Prostate gland (tissue), 2 donors: ENCODE measurements around the gene MSX1. TPM values are rescaled to one million over a fixed set of nuclear protein-coding genes. Genes with fewer than 3 reads are reported as not detected.

Experiments used
- DNase-seq: peaks from one replicate; pipeline ENCODE4 v3.0.0-alpha.2; 2019; ENCODE audit warnings: low spot score
- H3K27ac ChIP-seq, 2 donors: fragments of 200-600 bp; sonication (generic); 2 replicates each; pipeline ENCODE4 v1.5.1; 2017 to 2019
- H3K27me3 ChIP-seq: fragments of 200-600 bp; sonication (generic); replicated peaks from 2 replicates; pipeline ENCODE4 v1.5.1; 2019; ENCODE audit not compliant: insufficient read depth
- H3K36me3 ChIP-seq, 2 donors: fragments of 200-600 bp; sonication (generic); 1 replicate in 1 of 2; 2 replicates in 1 of 2; pipeline versions ENCODE4 v1.5.1 to v1.8.1; 2017 to 2019
- H3K4me1 ChIP-seq: fragments of 200-600 bp; sonication (generic); replicated peaks from 2 replicates; pipeline ENCODE4 v1.5.1; 2019
- H3K4me3 ChIP-seq, 2 donors: fragments of 200-600 bp; sonication (generic); 2 replicates each; pipeline ENCODE4 v1.5.1; 2017 to 2019
- H3K9me3 ChIP-seq: fragments of 200-600 bp; sonication (generic); 2 replicates; pipeline ENCODE4 v1.5.1; 2017
- CTCF ChIP-seq, 4 experiments: fragments of 200-600 bp in 2 of 4; fragments of 450-650 bp in 2 of 4; sonication (generic) in 2 of 4; IDR thresholded peaks; 1 replicate in 3 of 4; 2 replicates in 1 of 4; pipeline ENCODE4 v1.5.1; 2016 to 2019; ENCODE audit warnings: antibody characterized with exemption in 4 of 4, mild to moderate bottlenecking in 2 of 4, moderate library complexity in 2 of 4
- POLR2A ChIP-seq: fragments of 450-650 bp; IDR thresholded peaks from one replicate; pipeline ENCODE4 v1.6.1; 2016; ENCODE audit warnings: antibody characterized with exemption, mild to moderate bottlenecking
- POLR2AphosphoS5 ChIP-seq: sonication (generic); formaldehyde crosslinking; IDR thresholded peaks from one replicate; pipeline ENCODE4 v1.6.1; 2017; ENCODE audit warnings: antibody characterized with exemption
- WGBS: methylation state at CpG from one replicate; pipeline ENCODE4 v1.1.5; 2018; 5-methylcytosine and 5-hydroxymethylcytosine counted together
- intact Hi-C: fragments of 100-400 bp; cut with DNase I; formaldehyde crosslinking; loops from one replicate; pipeline ENCODE4 v1.14.2; 2022
- total RNA-seq, 2 donors: library from RNA; depleted of rRNA; stranded (reverse); fragments of >200 nt; gene quantifications; one replicate each; pipeline ENCODE4 v1.1.0, GENCODE V29; 2016

The MSX1 gene
- total RNA-seq, 2 donors from 2014 or later = 2.2 to 4.2 TPM

GRCh38 chr4:4876945-4877661 is 17.6 kb downstream of the MSX1 start:
- Histone ChIP-seq H3K4me1 (no peaks in the 10 kb centered on the region), H3K9me3 (no peaks in the 10 kb centered on the region), H3K36me3 (no peaks in the 10 kb centered on the region), H3K27ac (no peak overlapping the region), H3K4me3 (no peak overlapping the region), H3K27me3 (peaks cover 10% of the 10 kb centered on the region)
- no peak for DNase-seq
- 87% methylated on average over 12 of the region's 12 CpGs for WGBS
- TF ChIP-seq CTCF (IDR thresholded peaks at IDR 0.05) (no peak), POLR2A (no peak), POLR2AphosphoS5 (no peak)
- intact Hi-C loops = no loop called here

- DNase-seq = no peak
- TF ChIP-seq CTCF (IDR thresholded peaks at IDR 0.05) = peak in 2 of 4 experiments; percentile 7 to 9
- TF ChIP-seq POLR2AphosphoS5 = no peak
- H3K36me3 ChIP-seq = no peaks in the 10 kb centered on the region
- intact Hi-C loops = no loop called here
- no peaks in the 10 kb centered on the region for H3K27me3 ChIP-seq
- 83% methylated on average over 2 of the region's 2 CpGs for WGBS
- no peak overlapping the region for H3K4me3 ChIP-seq
- H3K9me3 ChIP-seq = no peaks in the 10 kb centered on the region
- no peak overlapping the region for H3K27ac ChIP-seq
- H3K4me1 ChIP-seq = no peaks in the 10 kb centered on the region
Measured at GRCh38 chr4:4880492-4880891, 21.0 kb downstream of the MSX1 start.

- TF ChIP-seq POLR2A = no peak
- no peak for TF ChIP-seq CTCF (IDR thresholded peaks at IDR 0.05)
- no peak for TF ChIP-seq POLR2AphosphoS5
- Histone ChIP-seq H3K27ac (no peak overlapping the region), H3K27me3 (no peaks in the 10 kb centered on the region), H3K36me3 (no peaks in the 10 kb centered on the region), H3K4me3 (no peak overlapping the region), H3K4me1 (no peaks in the 10 kb centered on the region), H3K9me3 (no peaks in the 10 kb centered on the region)
- 86% methylated on average over 2 of the region's 2 CpGs for WGBS
- intact Hi-C loops = no loop called here
- DNase-seq = no peak
Measured at GRCh38 chr4:4881432-4881831, 22.0 kb downstream of the MSX1 start.

GRCh38 chr4:4884611-4885010 is 25.1 kb downstream of the MSX1 start:
- H3K36me3 ChIP-seq = no peaks in the 10 kb centered on the region
- H3K4me3 ChIP-seq = no peak overlapping the region
- no peaks in the 10 kb centered on the region for H3K9me3 ChIP-seq
- H3K4me1 ChIP-seq = no peaks in the 10 kb centered on the region
- no peak overlapping the region for H3K27ac ChIP-seq
- no peaks in the 10 kb centered on the region for H3K27me3 ChIP-seq
- WGBS = 51% methylated on average over 4 of the region's 4 CpGs
- intact Hi-C loops = no loop called here
- DNase-seq = no peak
- no peak for TF ChIP-seq CTCF (IDR thresholded peaks at IDR 0.05)
- TF ChIP-seq POLR2A = no peak
- TF ChIP-seq POLR2AphosphoS5 = no peak

GRCh38 chr4:4887426-4887825 is 28.0 kb downstream of the MSX1 start:
- intact Hi-C loops = no loop called here
- H3K4me3 ChIP-seq = no peak overlapping the region
- DNase-seq = no peak
- H3K4me1 ChIP-seq = no peaks in the 10 kb centered on the region
- H3K27me3 ChIP-seq = peaks cover 5% of the 10 kb centered on the region
- TF ChIP-seq CTCF (IDR thresholded peaks at IDR 0.05) = no peak
- no peak for TF ChIP-seq POLR2AphosphoS5
- TF ChIP-seq POLR2A = no peak
- H3K36me3 ChIP-seq = no peaks in the 10 kb centered on the region
- 84% methylated on average over 5 of the region's 5 CpGs for WGBS
- no peaks in the 10 kb centered on the region for H3K9me3 ChIP-seq
- no peak overlapping the region for H3K27ac ChIP-seq
